Measurements from ENCODE around the gene DARS2.

DNA sequence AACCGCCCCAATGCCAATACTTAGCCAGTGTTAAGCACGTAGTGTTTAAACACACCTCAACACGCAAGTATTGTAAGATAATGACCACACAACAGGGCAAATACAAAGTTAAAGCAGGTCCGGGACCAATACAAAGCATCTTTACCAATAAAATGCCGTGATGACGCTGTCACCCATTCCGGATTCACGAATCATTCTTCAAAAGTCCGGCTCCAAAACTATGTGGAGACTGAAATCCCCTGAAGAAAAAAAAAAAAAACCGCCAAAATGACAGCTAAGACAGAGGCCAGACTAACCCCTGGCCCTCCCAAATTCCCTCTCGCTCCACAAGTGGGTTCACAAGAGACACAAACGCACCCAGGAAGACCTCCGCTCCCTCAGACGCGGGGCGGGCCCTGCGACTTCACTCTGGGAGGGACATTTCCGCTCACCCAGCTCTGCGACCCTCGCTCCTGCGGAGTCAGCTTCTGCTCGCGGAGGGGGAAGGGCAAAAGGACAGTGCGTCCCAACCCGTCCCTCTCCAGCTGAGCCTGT lies 625 bp upstream of the DARS2 start:
- no peak for TF ChIP-seq CTCF (conservative IDR thresholded peaks at IDR 0.05; ENCODE audit: low read length)
- no peak for TF ChIP-seq EZH2phosphoT487 (IDR thresholded peaks at IDR 0.05; ENCODE audit: borderline replicate concordance)

Measured in Loucy (cell line).